GM21423 (cell line): Measurements from ENCODE around the gene PLEKHG3.

Experiments used
- ATAC-seq: cut with Tn5 transposase; IDR thresholded peaks from one replicate; pipeline ENCODE4 v1.9.1; 2021; ENCODE audit warnings: mild to moderate bottlenecking, moderate library complexity; ENCODE audit not compliant: unreplicated experiment

PLEKHG3 gene

GRCh38 chr14:64706119-64706592, 1.9 kb downstream of the PLEKHG3 start:
- ATAC-seq = no peak

- ATAC-seq = no peak
Observed at GRCh38 chr14:64706593-64707193, 2.5 kb downstream of the PLEKHG3 start.

- no peak for ATAC-seq
Observed at GRCh38 chr14:64707661-64708060, 3.4 kb downstream of the PLEKHG3 start.

GRCh38 chr14:64708148-64709004, 4.2 kb downstream of the PLEKHG3 start:
- no peak for ATAC-seq

GRCh38 chr14:64709126-64709525, 4.9 kb downstream of the PLEKHG3 start:
- no peak for ATAC-seq

- ATAC-seq = no peak
Observed at GRCh38 chr14:64711039-64711438, 6.8 kb downstream of the PLEKHG3 start.

GRCh38 chr14:64713677-64714076, 9.5 kb downstream of the PLEKHG3 start:
- no peak for ATAC-seq

GRCh38 chr14:64714432-64715025, 10.3 kb downstream of the PLEKHG3 start:
- no peak for ATAC-seq

- ATAC-seq = no peak
Observed at GRCh38 chr14:64715146-64715627, 11.0 kb downstream of the PLEKHG3 start.

- ATAC-seq = no peak
Observed at GRCh38 chr14:64715628-64716412, 11.6 kb downstream of the PLEKHG3 start.

- no peak for ATAC-seq
Observed at GRCh38 chr14:64717870-64718269, 13.6 kb downstream of the PLEKHG3 start.

GRCh38 chr14:64718762-64719161, 14.5 kb downstream of the PLEKHG3 start:
- ATAC-seq = no peak

- ATAC-seq = no peak
Observed at GRCh38 chr14:64719601-64720000, 15.4 kb downstream of the PLEKHG3 start.

- ATAC-seq = no peak
Observed at GRCh38 chr14:64720131-64720576, 15.9 kb downstream of the PLEKHG3 start.

GRCh38 chr14:64721391-64721791, 17.2 kb downstream of the PLEKHG3 start:
- no peak for ATAC-seq

- no peak for ATAC-seq
Observed at GRCh38 chr14:64721899-64722298, 17.7 kb downstream of the PLEKHG3 start.

GRCh38 chr14:64722842-64723447, 18.7 kb downstream of the PLEKHG3 start:
- ATAC-seq = no peak

GRCh38 chr14:64723691-64724577, 19.7 kb downstream of the PLEKHG3 start:
- no peak for ATAC-seq

GRCh38 chr14:64724578-64724930, 20.3 kb downstream of the PLEKHG3 start:
- ATAC-seq = no peak
